ENCODE measurements around the gene DDHD1.

The DDHD1 gene

DNA sequence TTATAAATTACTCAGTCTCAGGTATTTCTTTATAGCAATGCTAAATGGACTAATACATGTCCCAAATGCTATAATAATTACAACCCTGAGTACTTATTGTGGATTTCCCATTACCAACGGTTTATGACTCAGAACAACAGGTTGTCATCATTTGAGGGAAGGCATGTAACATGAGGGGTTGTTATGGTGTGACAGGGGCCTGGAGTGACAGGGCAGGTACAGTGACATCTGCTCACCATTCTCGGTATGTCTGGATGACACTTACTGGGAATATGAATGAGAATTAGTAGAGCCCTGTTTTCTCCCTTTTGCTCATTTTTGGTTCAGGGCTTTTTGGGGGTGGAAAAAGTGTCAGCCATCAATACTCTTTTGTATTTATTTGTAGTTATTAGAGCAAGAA, 166.1 kb downstream of the DDHD1 start:
- DNase-seq = no peak
